Stimulated activated CD8-positive, alpha-beta memory T cell treated with anti-CD3 and anti-CD28 coated beads, Interleukin-2, amount 100 ng/mL, for 48 hours (primary cell): Measurements from ENCODE around the gene PIK3R6.
A peak's percentile ranks its signal among the peaks of the same experiment; 100 is the strongest.

Source experiments
- DNase-seq, 2 donors: peaks; one replicate each; pipeline ENCODE4 v3.0.0-alpha.2; 2020; ENCODE audit warnings: low read depth in 2 of 2

The PIK3R6 gene

DNA sequence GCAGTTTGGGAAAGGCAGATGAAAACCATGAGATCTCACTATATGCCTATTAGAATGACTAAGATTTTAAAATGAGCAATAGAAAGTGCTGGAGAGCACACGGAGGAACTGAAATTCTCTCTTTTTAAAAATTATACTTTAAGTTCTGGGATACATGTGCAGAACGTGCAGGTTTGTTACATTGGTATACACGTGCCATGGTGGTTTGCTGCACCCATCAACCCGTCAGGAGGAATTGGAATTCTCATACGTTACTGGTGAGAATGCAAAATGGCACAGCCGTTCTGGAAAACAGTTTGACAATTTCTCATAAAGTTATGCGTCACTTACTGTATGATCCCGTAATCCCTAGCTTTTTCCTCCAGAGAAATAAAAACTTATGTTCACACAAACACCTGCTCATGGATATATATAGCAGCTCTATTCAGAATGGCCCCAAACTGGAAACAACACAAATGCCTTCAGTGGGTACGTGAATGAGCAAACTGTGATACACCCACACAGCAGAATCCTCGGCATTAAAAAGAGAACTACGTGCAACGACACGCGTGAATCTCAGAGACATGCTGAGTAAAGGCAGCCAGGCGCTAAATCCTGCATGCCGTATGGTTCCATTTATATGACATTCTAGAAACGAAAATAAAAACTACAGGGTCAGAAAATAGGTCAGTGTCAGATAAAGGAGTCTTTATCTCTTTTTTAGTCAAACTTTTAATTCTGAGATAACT, 11.8 kb downstream of the PIK3R6 start:
- no peak for DNase-seq

DNA sequence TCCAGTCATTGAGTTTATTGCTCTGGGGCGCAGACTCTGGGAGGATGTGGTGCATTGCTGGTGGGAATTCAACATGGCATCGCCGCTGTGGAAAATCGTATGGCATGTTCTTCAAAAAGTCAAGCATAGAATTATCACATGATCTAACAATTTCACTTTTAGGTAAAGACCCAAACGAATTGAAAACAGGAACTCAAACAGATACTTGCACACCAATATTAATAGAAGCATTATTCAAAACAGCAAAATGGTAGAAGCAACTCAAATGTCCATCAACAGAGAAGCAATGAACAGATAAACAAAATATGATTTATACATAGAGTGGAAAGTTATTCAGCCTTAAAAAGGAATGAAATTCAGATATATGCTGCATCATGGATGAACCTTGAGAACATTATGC, 15.9 kb downstream of the PIK3R6 start:
- no peak for DNase-seq

DNA sequence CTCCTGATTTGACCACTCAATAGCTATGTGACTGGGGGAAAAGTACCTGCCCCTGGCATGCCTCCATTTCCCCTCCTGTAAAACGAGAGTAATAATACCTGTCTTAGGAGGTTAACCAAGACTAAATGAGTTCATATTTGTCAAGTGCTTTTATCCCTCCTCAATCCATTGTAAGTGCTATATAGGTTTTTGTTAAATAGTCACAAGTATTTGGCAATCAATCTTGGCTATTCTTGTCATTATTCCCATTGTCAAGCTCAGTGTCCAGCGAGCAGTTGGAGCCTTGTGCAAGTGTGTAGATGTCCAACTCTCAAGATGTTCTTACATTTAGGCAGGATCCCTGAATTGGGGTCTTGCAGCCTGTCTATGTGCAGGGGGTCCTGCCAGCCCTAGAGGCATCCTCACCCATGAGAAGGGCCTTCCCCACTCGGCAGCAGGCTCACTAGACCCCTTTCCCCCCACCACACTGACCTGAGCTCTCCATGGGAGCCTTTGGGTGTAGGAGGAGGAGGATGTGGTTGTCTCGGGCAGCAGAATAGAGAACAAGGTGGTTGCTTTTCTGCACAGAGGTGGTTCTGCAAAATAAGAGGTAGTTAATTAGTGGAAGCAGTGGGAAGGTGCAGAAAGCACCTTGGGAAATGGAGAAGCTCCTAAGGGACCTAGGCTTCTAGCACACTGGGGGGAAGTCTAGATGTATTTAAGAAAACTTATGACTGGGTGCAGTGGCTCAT, 18.0 kb downstream of the PIK3R6 start:
- DNase-seq, result no peak

DNA sequence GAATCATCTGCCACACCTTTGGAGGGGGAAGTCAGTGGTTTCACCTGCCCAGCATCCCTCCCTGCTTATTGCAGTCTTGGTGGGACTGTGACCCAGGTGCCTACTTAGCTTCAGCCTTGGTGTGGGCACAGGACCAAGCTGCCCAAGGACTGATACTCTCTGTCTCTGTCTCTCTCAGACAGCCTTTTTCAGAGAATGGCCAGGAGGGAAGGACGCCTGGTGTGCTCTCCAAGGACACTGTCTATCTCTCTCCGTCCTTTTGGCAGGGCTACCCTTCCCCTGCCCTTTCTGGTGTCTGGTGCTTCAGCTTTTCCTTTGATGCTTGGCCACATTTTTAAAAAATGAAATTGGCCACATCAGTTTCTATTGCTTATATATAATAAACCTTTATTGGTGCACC, 19.6 kb downstream of the PIK3R6 start:
- DNase-seq, result no peak

DNA sequence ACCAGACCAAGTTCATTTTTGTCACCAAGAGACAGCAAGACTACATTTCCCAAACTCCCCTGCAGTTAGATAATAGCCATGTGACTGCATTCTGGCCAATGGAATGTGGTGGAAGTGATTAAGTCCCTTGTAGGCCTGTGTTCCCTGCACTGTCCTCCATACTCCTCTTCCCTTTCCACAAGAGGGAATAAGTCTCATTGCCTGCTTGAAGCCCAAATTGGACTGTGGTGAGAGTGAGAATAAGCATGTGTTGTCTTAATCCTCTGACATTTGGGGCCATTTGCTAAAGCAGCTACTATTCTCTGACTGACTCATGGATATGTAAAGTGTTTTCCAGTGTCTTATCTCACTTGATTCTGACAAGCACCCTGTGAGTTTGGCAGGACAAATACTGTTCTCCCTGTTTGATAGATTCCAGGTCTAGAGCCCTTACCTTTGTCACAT, 20.7 kb downstream of the PIK3R6 start:
- no peak for DNase-seq

DNA sequence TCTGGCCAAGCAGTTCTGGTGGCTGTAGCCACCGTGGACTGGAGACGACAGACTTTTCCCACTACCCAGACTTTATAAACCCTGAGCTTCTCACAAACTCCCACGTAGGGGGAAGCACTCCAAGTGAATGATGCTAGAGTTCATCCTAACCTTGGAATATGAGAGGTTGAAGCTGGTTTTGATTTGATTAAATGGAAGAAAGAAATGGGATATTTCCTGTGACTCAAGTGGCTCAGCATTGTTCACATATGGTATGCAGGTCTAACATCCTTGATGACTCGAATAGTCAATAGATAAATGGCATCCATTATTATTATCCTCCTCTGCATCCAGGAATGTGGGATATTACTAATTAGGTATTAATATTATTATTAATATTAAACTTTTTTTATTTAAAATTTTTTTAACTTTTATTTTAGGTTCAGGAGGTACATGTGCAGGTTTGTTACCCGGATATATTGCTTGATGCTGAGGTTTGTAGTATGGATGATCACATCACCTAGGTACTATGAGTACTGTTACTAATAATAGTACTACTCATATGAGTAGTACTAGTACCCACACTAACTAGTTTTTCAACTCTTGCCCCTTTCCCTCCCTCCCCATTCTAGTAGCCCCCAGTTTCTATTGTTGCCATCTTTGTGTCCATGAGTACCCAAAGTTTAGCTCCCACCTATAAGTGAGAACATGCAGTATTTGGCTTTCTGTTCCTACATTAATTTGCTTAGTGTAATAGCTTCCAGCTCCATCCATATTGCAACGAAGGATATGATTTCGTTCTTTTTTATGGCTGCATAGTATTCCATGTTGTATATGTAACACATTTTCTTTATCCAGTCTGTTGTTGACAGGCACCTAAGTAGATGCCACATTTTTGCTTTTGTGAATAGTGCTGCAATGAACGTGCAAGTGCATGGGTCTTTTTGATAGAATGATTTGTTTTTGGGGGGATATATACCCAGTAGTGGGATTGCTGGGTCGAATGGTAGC, 22.9 kb downstream of the PIK3R6 start:
- DNase-seq, result no peak

DNA sequence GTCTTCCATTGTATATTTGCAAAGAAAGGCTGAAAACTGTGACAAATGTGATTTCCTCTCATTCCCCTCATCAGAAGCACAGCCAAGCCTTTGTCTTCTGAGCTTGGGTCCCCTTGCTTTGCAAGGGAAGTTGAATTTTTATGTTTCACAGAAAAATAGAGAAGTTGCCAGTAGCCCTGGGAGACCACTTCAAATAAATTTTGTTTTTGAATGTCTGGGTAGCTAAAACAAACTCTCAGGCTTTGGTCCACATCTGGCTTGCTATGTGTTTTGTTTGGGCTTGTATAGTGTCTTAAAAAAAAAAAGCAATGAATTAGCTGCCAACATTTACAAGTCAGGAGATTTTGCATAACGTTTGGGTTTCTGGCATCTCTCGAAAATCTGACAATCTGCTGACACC, 24.1 kb downstream of the PIK3R6 start:
- DNase-seq, result no peak

DNA sequence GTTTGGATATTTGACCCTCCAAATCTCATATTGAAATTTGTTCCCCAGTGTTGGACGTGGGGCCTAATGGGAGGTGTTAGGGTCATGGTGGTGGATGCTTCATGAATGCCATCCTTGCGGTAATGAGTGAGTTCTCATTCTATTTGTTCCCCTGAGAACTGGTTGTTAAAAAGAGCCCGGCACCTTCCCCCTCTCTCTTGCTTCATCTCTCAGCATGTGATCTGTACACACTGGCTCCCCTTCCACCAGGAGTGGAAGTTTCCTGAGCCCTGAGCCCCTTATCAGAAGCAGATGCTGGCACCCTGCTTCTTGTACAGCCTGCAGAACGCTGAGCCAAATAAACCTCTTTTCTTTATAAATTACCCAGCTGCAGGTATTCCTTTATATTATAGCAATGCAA, 25.6 kb downstream of the PIK3R6 start:
- DNase-seq, result no peak

DNA sequence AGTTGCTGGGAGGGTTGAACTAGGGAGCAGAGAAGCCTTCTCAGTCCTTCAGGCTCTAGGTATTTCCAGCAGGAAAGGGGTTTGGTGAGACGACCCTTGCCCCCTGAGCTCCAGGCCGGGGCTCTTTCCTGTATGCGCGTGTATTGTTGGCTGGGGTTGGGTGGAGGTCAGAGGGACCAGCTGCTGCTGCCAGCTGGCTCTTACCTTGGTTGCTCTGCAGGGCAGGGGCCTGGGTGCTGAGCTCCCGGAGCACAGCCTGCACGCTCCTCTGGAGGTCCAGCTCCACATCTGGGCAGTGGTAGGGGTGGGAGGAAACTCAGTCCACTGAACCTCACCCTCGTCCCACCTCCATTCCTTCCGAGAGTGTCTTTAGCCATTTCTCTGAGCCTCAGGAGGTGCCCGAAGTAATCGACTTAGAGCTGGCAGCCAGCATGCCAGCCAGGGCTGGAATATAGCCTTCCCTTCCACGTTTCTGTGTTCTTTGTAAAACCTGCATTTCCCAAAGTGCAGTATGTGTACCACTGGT, 28.0 kb downstream of the PIK3R6 start:
- DNase-seq, result no peak

DNA sequence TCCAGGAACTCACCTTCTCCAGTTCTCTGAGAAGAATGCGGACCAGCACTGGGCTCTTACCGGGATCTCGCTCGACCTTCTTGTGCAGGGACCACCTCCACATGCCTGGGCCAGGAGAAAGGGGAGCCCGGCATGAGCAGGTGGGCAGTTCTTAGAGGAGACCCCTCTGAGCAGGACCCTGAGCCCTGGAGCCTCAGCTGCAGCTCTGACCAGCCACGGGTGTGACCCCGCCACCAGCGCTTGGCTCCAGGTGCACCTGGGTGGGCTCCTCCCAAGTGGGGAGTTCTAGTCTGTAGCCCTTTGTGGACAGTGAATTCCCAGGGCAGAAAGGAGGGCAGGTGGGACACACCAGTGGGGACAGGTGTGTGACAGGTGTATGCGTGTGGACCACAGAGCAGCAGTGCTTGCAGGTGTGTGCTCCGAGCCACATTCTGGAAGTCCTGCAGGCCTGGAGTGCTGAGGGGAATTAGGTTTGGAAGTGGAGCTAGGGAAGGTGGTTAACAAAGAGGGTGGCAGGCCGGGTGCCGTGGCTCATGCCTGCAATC, 28.9 kb downstream of the PIK3R6 start:
- no peak for DNase-seq

DNA sequence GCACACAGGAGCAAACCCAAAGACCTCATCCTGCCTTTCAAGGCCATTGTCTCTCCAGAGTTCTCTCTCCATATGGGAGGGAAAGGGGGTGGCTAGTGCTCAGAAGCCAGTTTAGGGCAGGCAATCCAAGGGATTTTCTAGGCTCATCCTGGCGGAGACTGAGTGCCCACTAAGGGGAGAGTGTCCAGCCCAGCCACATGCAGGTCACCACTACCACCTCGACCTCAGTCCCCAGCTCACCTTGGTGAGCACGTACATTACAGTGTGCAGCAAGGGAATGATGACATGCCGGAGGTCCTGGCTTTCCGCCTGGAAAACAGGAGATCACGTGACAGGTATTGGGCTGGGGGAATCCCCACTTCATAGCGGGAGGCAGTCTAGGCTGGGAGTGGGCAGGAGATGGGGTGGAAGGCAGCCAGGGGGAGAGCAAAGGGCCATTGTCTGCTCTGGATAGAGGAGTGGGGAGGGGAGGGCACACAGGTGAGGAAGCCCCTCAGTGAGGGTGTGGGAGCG, 29.9 kb downstream of the PIK3R6 start:
- DNase-seq, result no peak

DNA sequence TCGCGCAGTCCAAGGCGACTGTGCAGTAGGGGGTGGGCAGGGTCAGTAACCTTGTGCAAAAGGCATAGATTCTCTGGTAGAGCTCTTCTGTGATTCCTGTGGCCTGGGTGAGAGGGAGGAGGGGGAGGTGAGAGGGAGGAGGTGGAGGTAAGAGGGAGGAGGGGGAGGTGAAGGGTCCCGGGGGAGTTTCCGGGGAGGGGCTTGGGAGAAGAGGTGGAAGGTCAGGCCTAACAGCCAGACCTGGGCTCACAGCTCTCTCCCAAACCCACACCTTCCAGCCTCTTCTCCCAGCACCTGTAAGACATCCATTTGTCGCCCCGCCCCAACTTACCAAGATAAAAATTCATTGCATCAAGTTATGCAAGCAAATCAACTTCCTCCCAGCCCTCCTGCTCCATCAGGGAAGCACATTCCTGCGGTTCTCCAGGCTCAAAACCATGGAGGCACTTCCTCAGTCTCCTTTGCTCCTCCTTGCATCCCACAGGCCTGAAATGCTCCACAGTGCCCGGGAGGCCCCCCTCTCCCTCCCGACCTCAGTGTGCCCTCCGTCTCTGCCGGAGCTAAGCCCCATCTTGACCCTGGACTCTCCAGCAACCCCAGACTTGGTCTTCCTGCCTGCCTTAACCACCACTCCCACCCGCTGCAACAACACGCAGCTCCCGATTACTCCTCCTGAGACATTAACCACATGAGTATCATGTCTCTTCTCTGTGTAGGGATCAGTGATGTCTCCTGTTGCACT, 30.5 kb downstream of the PIK3R6 start:
- DNase-seq, result no peak

DNA sequence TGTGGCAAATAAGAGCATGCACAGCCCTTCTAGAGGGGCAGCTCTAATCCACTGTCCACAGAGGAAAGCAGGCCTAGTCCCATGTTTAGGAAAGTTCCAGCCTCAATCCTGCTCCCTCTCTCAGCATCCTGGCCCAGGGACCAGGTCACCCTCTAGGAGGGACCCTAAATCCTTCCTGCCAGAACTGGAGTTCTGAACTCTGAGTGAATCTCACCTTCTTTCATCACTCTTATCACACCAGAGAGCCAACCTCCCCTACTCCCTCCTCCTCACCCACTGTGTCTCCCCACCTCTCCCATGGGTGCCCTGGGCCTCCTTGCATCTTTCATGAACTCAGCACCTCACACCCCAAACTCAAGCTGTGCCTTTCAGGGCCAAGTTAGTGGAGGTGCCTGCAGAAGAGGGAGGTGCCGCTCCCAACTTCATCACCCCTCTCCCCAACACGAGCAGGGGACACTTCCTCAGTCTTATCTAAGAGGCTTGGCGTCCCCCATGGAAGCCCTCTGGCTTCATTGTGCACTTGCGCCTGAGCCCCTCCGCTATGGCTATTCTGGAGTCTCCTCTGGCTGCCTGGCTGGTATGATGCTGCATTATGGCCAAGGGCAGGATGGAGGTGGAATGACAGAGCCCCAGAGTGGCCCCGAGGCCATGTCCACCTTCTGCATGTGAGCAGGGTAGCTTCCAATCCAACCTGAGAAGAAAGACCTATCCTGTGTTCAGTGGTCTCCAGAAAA, 31.7 kb downstream of the PIK3R6 start:
- DNase-seq, result no peak

DNA sequence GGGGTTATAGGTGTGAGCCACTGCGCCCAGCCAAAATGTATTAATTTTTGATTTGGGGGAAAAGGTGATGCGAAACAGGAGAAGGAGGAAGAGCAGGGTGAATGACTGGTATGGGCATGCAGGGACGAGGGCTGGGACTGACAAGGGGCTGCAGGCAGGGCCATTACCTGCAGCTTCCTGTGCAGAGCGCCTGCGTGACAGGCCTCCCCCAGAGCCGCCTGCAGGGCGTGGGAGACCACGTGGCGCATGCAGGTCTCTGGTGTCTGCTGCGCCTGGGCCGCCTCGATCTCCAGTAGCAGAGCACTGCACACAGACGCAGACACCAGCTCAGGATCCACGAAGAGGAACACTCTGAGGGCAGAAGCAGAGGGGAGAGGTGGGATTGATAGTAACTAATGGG, 32.4 kb downstream of the PIK3R6 start:
- DNase-seq, result no peak

DNA sequence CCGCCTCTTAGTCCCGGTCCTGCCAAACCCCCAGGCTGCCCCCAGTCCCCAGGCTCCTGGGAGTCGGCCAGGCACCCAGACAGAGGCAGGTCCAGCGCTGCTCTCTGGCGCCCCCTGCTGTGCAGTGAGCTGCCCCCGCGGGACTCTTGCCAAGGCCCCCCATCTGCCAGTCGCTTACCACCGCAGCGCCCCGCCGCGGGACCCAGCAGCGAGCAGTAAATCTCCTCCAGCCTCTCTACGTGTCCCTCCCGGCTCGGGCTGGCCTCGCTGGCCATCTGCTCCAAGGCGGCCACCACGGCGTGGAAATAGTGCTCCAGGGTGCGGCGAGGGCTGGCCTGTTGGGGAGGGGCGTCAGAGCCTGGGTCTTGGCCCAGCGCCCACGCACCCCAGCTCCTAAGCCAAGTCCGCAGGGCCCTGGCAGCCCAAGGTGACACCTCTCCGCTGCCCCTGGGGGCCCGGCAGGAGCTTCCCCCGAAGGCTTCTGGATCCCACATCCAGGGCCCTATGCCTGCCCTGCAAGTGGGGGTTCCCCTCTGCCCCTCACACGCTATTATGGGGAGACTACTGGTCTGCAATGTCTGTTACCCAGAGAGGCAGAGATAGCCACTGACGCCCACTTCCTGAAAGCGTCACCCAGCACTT, 34.6 kb downstream of the PIK3R6 start:
- peak; percentile 38 to 45 for DNase-seq

DNA sequence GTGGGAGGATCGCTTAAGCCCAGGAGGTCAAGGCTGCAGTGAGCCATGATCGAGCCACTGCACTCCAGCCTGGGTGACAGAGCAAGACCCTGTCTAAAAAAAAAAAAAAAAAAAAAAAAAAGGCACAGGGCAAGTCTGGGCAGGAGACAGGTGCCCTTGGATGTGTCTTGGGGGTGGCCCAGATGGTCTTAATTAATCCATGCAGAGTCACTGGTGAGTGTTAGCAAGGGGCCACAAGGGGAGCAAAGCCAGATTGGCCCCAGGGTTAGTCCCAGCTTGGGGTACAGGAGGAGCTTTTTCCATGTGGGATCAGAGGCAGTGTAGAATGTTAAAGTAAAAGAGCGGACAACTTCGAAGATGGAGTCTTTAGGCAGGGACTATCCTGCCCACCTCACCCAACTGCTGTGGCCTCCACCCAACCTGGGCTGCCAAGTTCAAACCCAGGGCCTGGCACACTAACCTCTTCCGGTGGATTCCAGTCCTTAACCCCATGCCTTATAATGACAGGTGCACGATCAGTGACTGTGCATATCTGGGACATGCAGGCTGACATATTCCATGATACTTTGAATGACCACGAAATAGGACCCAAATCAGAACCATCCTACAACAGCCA, 36.1 kb downstream of the PIK3R6 start:
- DNase-seq, result no peak

DNA sequence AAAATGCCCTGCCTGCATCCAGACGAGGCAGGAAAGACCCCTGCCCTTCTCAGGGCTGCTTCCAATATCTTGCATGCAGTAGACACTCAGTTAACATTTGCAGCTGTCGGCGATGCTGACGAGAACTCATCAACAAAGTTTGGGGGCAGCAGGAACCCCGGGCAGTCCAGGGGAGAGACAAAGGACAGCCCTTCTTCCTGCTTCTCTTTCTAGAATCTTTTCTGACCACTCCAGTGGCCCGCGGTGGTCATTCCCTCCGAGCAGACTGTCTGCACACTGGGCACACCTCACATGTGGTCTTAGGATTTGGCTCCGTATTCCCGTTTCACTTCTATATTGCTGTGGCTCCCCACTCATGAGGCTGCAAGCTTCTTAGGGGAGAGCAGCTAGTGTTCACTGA, 37.3 kb downstream of the PIK3R6 start:
- no peak for DNase-seq

DNA sequence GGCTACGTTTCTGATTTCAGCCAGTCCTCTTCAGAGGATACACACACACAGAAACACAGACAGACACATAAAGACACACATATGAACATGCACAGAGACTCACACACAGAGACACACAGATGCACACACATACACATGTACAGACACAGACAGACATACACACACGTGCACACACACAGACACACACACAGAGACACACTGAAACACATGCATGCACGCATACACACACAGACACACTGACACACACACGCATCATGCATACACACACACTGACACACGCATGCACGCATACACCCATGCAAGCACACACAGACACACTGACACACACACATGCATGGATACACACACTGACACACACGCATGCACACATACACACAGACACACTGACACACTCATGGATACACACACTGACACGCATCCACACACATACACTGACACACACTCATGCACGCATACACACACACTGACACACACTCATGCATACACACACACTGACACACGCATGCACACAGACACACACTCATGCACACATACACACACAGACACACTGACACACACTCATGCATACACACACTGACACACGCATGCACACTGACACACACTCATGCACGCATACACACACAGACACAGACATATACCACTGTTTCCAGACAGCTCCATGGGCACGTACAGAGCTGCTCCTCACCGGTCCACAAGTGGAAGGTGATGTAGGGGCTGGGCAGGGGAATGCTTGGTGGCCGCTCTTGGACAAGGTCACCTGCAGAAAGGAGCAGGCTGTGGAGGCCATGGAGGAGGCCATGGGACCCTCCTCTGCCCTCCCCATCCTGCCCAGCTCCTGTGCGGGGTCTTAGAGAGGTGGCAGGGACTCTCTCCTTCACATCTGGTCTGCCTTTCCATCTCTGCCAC, 38.2 kb downstream of the PIK3R6 start:
- DNase-seq, result no peak
